Measurements from ENCODE around the gene AMOTL1. TPM values are rescaled to one million over a fixed set of nuclear protein-coding genes. Genes with fewer than 3 reads are reported as not detected.

The AMOTL1 gene
- 10 to 100 TPM; 32.0 to 67.6 (median 56.8) TPM for total RNA-seq

DNA sequence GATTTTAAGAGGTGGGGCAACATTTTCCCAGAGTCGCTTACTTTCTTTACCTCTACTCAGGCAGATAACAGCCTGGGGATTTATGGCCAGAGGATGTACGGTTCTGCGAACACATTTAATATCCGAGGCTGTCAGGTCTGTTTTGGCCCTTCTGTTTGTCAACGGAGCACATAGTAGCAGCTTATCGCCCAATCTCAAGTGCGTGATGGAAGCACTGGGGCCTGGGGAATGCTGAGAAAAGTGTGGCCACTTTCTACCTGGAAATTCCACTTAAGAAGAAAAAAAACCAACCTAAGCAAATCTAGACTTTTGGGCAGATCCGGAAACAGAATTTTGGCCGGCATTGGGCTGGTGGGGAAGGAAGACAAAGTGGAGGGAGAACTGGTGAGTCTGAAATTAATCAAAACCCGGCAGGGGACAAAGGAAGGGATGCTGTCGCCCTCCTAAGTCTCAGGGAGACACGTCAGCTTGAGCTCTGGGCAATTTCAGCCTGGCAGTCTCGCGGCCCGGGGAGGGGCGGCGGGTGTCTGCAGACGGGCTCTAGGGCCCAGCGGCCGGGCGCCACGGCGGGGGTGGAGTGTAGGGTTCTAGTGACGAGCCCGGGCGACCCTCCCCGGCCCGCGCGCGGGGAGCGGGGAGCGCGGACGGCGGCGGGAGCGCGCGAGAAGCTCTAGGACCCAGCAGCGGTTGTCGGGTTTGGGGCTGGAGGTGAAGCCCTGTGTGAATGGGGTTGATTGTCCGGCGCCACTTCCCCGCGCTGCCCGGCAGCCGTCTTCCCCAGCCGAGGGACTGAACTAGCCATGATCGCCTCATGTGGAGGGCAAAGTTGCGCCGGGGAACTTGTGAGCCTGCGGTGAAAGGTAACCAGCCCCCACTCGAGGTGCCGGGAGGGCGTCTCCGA, at the start of gene AMOTL1:
Gene AMOTL1 (plus strand): TSS at position 656 of the 901 bp plus-strand sequence. CDS start 156 bp downstream, at position 812.
- DNase-seq (ENCODE audit: low spot score): peak; percentile 50
- peak; percentile 87 for ATAC-seq (ENCODE audit: low FRiP score)
- TF ChIP-seq, protein P1, sequence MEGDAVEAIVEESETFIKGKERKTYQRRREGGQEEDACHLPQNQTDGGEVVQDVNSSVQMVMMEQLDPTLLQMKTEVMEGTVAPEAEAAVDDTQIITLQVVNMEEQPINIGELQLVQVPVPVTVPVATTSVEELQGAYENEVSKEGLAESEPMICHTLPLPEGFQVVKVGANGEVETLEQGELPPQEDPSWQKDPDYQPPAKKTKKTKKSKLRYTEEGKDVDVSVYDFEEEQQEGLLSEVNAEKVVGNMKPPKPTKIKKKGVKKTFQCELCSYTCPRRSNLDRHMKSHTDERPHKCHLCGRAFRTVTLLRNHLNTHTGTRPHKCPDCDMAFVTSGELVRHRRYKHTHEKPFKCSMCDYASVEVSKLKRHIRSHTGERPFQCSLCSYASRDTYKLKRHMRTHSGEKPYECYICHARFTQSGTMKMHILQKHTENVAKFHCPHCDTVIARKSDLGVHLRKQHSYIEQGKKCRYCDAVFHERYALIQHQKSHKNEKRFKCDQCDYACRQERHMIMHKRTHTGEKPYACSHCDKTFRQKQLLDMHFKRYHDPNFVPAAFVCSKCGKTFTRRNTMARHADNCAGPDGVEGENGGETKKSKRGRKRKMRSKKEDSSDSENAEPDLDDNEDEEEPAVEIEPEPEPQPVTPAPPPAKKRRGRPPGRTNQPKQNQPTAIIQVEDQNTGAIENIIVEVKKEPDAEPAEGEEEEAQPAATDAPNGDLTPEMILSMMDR (IDR thresholded peaks at IDR 0.05): no peak

DNA sequence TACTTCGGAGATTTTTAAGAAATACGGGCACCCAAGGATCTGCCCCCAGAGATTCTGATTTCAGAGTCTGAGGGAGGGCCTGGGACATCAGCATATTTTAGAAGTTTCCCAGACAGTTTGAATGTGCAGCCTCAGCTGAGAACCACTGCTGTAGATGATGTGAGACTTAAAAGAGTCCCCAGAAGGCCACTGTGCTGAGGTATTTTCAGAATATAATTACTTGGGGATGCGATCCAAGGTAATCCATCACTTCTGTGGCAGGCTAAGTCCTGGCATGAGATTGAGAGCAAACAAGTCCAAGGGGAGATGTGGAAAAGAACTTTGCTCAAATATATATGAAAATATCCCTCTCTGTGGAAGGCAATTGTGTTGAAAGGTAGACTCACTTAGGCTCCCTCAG, 48.3 kb upstream of the AMOTL1 start:
- ATAC-seq (ENCODE audit: low FRiP score): no peak
- DNase-seq (ENCODE audit: low spot score): no peak
- TF ChIP-seq, protein P1 (IDR thresholded peaks at IDR 0.05): no peak

DNA sequence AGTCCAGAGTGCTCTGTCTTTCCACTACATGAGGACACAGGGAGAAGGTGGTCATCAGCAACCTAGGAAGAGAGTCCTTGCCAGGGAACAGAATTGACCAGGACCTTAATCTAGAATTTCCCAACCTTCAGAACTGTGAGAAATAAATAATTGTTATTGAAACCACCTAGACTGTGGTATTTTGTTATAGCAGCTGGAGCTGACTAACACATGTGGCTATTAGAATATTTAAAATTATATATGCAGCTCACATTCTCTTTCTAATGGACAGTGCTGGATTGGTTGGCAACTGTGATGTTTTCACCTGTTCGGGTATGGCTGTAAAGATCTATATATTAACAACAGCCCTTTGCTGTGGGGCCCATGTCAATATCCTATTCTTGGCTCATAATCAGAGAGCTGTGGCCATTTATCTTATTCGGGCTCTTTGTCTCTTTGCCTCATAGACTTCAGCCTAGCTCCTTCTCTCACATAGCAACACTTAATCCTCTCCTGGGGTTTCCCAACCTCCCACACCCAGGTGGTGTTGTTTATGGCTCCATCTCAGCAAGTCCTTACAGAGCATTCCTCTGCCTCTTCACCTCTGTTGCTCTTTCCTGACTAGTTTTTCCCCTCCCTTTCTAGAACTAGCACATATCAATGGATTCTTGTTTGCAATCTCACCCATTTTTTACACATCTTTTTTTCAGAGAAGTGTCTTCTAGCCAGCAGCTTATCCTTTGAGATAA, 46.4 kb upstream of the AMOTL1 start:
- ATAC-seq (ENCODE audit: low FRiP score) (no peak), DNase-seq (ENCODE audit: low spot score) (no peak)
- TF ChIP-seq, protein P1 (IDR thresholded peaks at IDR 0.05): no peak

DNA sequence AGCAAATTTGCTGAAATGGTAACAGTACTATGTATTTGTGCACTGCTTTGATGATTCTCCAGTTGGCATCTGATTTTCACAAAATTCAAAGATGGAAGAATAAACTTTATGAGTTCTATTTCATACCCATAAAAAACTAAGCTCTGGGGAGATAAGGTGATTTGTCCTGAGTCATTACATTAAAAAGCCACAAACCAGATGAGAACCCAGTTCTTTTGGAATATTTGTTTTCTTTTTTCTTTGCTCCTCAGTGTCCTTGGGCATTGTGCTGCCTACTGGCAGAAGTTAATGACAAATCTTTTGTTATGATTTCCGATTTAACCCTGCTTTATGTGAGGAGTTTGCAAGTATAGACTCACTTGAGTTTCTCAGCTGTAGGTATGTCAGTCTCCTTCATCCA, 45.4 kb upstream of the AMOTL1 start:
- ATAC-seq (ENCODE audit: low FRiP score) (no peak), DNase-seq (ENCODE audit: low spot score) (no peak)
- TF ChIP-seq, protein P1 (IDR thresholded peaks at IDR 0.05): no peak

DNA sequence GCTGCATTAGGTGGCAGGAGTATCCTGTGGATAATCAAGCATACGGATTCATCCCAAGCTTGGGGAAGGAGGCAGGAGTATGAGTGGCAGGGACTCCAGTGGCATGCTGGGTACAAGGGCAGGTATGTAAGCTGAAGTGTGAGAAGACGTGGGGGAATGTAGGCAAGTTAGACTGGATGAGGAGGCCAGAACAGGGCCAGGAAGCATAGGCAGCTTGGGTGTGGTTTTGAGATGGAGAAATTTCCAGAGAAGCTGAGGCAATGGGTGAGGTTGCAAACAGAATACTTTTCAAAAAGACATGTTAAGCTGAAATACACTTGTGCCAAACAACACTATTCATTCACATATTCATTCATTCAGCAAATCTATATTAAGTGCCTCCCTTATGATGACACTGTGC, 43.1 kb upstream of the AMOTL1 start:
- DNase-seq (ENCODE audit: low spot score) (no peak), ATAC-seq (ENCODE audit: low FRiP score) (no peak)
- TF ChIP-seq, protein P1 (IDR thresholded peaks at IDR 0.05): no peak

- TF ChIP-seq, protein P1 (IDR thresholded peaks at IDR 0.05): no peak
- ATAC-seq (ENCODE audit: low FRiP score): no peak
- DNase-seq (ENCODE audit: low spot score): no peak
Observed at GRCh38 chr11:94727819-94728218, 40.3 kb upstream of the AMOTL1 start.
